ENCODE measurements around the gene TOMM70.

DNA sequence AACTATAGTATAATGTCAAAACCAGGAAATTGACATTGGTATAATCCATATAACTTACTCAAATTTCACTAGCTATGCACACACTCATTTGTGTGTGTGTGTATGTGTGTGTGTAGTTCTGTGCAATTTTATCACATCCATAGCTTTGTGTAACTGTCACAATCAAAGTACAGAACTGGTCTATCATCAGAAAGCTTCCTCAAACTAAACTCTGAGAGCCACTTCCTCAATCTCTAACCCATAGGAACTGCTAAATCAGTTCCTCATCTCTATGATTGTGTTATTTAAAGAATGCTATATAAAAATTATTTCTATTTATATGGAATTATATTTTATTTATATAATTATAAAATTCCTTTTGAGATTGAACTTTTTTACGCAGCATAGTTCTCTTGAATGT, 18.5 kb upstream of the TOMM70 start:
- TF ChIP-seq, protein P1, sequence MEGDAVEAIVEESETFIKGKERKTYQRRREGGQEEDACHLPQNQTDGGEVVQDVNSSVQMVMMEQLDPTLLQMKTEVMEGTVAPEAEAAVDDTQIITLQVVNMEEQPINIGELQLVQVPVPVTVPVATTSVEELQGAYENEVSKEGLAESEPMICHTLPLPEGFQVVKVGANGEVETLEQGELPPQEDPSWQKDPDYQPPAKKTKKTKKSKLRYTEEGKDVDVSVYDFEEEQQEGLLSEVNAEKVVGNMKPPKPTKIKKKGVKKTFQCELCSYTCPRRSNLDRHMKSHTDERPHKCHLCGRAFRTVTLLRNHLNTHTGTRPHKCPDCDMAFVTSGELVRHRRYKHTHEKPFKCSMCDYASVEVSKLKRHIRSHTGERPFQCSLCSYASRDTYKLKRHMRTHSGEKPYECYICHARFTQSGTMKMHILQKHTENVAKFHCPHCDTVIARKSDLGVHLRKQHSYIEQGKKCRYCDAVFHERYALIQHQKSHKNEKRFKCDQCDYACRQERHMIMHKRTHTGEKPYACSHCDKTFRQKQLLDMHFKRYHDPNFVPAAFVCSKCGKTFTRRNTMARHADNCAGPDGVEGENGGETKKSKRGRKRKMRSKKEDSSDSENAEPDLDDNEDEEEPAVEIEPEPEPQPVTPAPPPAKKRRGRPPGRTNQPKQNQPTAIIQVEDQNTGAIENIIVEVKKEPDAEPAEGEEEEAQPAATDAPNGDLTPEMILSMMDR (IDR thresholded peaks at IDR 0.05): no peak
- TF ChIP-seq POLR2A (IDR thresholded peaks at IDR 0.05): no peak
